GM18519 (cell line): ENCODE measurements around the gene PDE11A.

ENCODE experiments used
- ATAC-seq: cut with Tn5 transposase; IDR thresholded peaks from one replicate; pipeline ENCODE4 v1.9.1; 2021; ENCODE audit warnings: mild to moderate bottlenecking, moderate library complexity; ENCODE audit not compliant: unreplicated experiment, low FRiP score

Gene PDE11A

DNA sequence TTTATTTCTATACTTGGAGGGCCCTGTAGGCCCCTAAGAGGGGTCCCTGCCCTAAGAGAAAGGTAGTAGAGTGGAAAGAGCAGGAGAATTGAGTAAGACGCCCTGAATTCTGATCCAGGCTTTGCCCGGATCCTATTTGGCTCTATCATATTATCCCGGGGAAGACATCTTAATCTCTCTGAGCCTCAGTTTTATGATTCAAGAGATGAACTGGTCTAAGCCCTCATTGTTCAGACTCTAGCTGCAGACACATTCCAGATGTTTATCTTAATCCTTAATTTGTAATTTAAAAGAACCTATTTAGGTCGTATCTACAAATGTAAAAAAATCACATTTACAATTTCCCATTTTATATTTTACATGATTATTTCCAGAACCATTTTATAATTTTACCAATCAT lies 459.9 kb downstream of the PDE11A start:
- ATAC-seq: no peak

DNA sequence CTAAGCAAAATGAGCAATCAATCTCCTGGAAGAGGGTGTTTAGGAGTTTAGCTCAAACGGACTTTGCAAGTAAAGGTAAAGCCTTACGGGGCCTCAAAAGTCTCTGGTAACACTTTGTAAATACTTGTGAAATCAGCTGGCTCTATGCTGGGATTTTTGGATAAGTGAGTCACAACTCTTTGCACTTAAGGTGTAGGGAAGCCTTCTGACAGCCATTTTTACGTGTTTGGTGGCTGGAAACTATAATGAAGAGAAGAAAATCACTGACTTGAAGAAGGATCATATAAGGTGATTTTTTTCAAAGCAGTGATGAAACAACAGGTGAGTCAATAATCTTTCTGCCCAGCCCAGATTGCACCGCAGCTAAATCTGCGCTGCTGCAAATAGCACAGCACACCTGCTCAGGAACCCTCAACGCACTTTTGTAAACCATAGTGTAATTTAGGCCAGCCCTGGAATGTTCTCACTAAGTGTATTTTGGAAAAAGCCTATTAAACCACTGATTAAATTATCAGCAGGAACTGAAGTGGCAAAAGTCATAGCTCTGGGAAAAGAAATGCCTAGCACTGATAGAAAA lies 461.2 kb downstream of the PDE11A start:
- ATAC-seq: no peak

DNA sequence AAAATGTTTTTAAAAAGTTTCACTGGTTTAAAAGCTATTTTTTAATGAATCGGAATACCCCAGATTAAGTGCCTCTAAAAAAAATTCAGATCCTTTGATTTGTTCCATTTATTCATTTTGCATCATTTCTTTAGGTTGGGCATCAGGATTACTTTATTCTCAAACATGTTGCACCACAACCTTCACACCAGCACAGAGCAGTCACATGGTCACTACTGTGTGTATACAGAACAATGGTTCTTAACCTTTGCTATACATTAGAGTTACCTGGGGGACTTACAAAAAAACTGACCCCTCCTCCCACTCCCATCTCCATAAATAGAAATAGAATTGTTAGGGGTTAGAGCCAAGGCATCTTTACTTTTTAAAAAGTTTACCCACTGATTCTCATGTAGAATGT lies 461.8 kb downstream of the PDE11A start:
- ATAC-seq: no peak

DNA sequence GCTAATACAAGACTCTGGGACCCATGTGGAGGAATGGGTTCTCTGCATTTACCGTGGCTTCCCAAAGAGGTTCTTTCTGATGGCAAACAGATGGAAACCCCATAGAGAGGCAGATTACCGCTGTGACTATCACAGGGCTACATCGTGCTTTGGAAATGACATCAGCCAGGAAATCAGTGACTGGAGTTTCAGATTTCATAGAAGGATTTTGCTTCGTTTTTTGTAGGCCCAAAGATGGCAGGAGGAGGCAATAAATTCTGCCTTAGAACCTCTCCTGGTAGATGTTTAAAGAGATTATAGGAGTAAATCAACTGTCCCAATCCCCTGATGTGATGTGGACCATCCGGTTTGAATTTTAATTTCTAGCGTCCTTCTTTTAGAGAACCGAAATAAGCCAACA lies 465.9 kb downstream of the PDE11A start:
- no peak for ATAC-seq

DNA sequence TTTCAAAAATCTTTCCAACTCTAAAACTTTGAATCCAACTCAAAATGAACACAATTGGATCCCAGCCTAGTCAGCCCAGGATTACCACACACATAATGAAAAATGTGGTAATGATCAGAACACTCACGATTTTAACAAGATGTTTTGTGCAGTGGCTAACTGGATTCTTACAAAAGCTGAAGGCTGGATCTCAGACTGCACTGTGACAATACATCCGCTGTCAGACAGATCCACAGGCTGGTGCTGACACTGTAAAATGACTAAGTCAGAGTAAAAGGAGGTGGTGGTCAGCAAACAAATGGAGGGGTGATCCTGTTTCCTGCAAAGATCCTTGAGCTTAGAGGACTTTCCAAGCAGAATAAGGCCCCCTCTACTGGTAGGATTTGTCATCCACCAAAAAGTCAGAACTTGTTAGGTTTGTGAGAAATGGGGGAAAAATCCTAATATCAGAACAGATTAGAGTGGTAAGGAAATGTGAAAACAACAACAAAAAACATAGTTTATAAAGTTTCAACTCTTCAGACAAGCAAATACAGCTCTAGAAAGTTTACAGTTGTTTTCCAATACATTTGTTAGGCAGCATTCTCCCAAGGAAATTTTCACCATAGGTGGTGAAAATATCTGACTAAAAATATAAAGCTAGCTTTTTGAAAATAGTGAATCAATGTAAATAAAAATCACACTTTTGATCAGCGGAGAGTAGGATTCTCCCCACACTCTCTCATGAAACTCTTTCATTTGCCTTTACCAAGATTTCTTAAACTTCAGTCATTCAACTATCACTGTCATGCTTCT lies 468.1 kb downstream of the PDE11A start:
- ATAC-seq: no peak

DNA sequence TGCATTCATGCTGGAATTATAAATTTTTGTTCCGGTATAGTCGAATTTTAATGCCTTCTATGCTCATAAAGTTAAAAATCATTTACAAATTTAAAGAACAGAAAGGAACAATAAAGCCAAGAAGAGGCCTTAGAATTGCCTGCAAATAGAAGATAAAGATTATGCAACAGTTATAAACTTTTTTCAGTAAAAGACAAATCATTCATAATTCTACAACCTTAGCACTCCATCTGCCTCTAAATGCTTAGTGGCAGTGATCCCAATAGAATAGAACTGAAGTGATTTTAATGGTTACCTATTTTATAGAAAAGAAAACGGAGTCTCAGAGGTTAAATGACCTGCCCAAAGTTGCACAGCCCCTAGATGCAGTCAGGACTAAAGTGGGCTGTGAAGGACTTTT lies 468.8 kb downstream of the PDE11A start:
- no peak for ATAC-seq

DNA sequence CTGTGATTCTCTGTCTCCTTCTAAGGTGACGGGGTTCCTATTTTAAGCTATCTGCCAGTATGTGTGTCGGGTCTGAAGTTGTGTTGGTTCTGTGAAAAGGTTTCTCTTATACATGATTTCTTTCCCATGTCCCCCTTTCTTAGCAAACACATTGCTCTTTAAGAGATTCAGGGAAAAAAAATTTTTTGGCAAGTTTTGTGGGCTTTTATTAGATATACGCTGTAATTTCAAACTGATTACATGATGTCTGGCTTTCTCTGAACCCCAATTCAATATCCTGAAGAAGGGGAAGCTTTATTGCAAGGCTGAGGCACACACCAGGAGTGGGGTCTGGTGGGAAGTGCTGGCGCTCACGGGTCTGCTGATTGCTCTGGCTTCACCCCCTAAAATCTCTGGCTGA lies 469.4 kb downstream of the PDE11A start:
- ATAC-seq: no peak

DNA sequence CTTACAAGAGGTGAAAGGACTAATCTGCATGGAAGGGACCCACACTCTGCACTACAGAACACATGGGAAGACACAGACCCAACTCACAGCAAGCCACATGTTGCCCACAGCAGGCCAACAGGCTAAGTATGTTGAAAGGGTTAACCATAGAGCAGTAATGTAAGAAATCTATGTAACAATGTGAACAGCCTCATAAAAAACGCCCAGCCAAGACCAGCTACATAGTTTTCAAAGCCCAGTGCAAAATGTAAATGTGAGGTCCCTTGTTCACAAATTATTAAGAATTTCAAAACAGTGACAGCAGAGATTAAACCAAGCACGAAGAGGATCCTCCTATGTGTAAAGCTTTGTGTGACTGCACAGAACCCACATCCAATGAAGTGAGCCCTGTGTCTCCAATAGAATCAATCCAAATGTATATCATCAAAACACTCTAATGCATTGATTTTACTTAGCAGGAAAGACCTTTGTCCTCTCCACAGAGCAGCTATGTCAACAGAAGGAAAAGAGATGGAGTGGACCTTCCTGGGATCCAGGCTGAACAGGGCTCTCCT lies 469.9 kb downstream of the PDE11A start:
- ATAC-seq: no peak

DNA sequence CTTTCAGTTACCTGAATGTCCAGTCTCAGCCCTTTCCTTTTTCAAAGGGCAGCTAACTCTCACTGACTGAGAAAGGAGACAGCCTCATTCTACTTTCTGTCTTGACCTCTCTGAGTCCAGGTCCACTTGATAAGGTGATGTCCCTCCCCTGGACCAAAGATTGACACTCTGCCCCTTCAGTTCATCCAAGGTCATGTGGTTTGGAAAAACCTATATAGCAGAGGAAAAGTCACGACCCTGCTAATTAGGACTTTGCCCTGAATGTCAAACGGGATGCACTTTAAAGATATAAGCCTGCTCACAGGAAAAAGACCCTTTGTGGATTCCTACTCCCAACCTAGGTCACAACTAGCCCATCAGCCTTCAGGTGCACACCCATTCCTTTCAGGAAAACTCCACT lies 471.7 kb downstream of the PDE11A start:
- no peak for ATAC-seq

DNA sequence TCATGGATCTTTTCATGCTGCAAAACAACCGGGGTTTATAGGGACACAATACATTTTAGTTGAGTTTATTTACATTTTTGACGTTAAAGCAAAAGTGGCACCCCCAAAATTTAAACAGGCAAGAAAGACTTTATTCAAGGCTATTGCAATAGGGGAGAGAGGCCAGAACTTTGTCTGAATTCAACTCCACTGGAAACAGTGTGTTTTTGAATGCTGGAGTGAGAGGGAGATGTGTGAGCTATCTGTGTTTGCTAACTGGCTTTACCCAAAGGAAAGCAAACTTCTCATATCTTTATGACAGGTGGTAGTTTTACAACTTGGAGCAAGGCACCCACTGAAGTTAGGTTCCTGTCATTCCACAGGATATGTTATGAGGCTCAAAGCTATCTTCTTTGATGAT lies 472.6 kb downstream of the PDE11A start:
- no peak for ATAC-seq

DNA sequence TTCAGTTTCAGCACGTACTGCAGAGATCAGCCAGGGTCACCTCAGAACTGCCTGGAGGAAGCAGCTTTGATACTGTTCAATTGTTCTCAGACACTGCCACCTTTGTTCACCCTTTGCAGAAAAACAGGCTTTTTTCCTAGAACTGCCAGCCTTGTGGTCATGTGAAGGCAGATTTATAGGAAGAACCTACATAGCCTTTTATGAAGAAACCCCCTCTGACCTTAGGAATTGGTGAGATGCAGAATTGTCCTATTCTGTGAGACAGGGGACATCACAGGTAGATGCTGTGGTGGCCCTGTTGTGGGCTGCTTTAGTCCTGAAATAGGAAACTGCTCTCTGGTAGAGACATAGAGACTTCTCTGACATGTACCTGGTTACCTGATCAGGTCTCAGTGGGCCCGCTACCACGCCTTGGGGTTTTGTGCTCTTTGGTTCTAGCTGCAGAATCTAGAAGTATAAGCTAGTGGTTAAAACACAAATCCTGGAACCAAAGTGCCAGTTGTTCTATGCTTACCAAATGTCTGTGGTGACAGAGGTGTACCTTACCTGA lies 473.4 kb downstream of the PDE11A start:
- no peak for ATAC-seq

DNA sequence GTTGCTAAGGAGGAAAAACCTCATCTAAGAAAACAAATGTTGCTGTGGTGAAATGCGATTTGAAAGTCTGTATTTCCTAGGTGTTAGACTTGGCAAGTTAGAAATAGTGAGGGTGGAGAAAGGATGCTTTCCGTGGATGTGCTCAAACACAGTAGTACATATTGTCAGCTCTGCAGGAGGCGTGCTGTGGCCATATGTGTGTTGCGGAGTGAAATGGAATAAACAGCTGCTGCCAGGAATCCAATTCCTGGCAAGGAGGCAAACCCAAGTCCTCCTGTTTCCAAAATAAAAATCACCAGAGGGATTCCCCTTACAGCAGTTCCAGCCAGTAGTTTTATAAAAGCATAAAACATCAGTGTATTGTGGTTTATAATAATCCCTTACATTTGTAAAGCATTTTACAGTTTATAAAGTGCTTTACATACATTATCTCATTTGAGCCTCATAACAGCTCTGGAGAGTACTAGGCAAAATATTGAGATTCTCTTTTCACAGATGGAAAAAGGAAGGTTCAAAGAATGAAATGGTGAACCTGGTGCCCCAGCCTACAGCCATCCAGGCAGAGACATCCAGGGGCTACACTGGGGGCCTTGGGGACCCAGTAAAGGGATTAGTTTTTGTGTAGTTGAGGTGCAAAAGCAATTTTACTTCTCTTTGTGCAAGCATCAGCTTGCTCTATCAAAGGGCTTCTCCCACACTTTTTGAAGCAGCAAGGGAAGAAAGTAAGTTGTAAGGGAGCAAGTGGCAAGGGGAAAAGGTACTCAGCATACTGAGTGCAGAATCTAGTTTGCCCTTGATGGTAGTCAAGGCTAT lies 474.0 kb downstream of the PDE11A start:
- no peak for ATAC-seq

DNA sequence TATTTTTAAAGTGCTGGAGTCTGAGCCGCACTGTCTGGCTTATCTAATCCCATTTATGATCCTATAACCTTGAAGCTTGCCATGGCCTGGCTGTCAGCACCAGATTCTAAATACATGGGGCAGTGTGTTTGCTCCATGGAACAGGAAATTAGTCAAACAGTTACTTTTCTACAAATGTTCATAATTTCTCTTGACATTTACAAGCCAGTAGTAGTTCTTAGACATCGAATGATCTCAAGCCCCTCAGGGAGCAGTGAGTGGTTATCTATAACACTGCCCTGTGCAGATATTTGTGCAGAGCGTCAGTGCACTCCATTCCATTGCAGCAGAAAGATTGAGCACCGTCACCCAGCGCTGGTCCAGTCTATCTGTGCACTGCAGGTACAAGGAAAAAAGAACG lies 474.8 kb downstream of the PDE11A start:
- no peak for ATAC-seq

DNA sequence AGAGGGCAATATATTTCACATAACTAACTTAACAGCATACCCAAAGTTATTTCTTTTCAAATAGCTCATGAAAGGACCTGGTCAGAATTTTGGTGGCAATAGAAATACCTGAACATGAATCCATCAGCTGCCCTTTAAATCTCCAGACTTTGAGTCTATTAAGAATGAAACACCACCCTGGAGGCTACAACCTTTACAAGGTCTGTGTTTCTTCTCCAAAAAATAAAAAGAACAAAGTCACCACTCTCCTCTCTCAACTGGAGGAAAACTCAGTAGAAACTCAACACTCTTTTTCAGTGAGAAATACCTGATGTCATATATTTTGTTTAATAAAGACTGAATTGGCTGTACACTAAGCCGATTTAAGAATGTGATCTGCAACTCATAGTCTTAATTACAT lies 475.7 kb downstream of the PDE11A start:
- ATAC-seq: no peak

DNA sequence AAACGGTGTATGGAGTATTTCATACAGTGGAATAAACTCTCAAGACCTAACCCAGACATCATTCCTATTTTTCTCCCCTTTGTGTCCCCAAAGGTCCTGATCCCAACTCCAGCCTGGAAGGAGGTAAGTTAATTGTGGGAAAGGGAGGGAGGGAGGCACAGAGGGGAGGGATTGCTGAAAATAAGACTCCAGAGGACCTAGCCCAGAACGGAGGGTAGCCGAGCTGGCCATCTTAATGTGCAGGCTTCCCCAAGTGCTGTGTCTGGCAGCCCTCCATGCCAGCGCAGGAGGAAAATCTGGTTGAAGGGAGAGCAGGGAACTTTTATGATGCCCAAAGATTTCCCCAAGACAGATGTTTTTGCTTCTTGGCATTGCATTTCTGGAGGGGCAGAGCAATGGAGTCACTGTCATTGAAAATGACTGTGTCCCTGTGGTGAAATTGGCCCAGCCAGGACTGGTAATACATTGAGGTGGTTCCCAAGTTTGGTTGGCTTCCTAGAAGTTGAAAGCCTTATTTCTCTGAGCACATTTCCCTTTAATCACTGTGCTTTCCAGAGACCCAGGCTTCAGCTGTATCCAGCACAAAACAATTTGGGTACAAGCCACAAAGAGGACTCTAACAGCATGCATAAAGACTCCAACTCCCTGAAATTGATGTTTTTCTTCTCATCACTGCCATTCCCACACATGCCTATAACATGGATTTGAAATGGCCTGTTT lies 477.3 kb downstream of the PDE11A start:
- ATAC-seq: no peak

DNA sequence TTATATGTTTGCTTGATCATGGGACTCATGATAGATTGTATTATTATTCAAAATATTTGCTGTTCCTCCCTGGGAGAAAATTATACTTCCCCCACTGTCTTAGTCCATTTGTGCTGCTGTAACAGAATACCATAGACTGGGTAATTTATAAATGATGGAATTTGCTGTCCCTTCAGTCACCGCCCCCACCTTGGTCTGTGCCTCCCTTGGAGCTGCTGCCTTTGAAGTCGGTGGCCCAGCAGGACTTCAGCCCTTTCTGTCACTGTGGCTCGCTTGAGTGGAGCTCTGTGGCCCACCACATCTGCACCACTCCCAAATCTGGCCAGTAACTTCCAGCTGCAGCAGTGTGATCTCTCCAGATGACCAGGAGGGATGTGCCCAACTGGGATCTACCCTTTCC lies 479.2 kb downstream of the PDE11A start:
- no peak for ATAC-seq

DNA sequence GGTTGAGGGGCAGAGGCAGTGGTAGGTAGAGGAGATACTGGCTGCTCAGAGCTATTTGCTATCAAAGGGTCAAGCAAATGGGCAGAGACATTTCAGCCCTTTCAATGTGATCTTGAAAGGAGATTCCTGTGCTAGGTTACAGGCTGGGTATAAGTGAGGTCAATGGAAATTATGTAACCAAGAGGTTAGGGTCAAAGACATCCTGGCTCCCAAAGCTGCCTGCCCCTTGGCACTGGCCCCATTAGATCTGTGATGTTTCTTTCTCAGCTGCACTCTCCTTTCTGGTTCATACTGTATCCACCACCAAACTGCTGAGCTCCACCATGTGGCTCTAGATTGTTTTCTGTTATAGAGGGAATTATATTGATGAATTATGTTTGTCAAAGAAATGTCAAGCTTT lies 479.6 kb downstream of the PDE11A start:
- no peak for ATAC-seq

DNA sequence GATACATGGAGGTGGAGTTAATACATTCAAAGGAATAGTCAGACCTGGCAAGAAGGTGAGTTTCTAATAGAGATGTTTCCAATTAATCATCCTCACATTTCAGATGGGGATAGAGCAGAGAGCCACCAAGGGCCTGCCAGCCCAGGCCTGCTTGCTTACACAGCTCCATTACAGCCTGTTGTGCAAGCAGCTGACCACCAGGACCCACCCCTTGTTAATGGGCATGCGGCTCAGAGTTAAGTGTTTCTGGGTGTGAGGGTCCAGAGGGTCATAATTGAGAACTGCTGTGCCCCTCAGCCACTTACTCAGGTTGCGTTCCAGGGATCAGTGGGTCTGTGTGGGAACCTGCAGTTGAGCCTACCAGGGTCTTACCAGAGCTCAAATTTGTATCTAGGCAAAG lies 480.2 kb downstream of the PDE11A start:
- ATAC-seq: no peak

DNA sequence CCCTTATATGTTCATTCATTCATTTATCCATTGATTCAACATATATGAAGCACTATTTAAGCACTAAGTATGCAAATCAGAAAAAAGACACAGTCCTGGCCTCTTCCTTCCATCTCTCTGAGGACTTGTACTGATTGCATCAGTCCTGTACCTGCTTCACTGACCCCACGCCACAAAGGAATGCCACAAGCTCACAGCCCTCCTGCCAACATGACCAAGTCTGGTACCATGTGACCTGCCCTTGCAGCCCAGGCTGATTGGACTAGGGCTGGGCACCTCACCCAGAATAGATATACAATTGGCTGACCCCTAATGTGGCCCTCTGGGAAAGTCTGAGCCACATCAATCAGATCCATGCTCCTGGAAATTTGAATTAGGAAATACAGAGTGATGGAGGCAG lies 483.4 kb downstream of the PDE11A start:
- no peak for ATAC-seq

DNA sequence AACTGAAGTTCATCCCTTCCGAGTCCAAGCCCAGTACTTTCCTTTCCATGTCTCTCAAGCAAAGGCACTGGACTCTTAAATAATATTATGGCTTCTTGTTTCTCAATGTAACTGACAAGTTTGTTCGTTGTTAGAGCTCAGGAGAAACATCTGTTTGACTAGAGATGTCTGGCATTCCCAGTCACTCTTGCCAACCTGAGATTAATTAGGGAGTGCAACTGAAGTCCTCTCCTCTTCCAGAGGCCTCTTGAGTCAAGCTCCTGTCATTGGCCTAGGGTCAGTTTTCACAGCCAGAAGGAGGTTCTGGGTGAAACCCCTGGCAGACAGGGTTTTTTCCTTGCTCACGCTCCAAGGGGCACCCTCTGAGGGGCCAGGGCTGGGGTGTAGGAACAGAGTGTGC lies 483.9 kb downstream of the PDE11A start:
- ATAC-seq: no peak
